Measurements from ENCODE around the gene SURF1. TPM values are rescaled to one million over a fixed set of nuclear protein-coding genes. Genes with fewer than 3 reads are reported as not detected.

The SURF1 gene
- total and polyA plus RNA-seq, 10 of the 15 experiments (the other 5 are each of a cell fraction or from before 2014, with no cell fraction given), result 17.9 to 46.4 (median 29.6) TPM

DNA sequence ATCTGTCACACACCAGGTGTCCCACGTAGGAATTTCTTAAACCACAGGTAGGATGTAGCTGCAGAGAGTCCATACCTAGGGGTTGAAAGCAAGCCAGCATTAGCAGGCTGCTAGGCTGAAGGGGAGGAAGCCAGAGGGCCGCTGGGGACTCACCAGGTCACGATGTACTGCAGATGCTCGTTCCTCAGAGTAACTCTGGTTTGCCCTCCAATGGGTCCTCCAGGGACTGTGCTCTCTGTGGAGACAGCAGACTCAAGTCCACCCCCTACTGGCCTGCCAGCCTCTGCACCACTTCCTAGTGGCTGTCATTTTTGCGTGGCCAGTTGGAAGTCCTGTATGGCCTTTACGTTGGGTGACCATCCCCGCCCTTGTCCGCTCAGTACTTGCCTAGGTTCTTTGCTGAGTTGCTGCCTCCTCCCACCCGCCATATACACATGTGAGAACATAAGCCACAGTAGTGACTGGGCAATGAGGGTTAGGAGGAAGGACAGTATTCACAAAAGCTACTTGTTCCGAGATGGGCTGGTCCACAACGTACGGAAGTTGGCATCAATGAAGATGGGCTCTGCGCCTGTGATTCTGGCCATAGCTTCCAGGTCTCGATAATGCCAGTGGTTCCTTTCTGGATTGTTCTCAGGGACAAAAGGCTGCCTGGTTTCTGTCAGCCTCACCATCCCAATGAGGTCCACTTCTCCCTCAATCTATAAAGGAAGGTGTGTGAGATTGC is 4.2 kb downstream of the SURF1 start:
- TSS peak; percentile 31 for BruUV-seq (replicated peaks)
- H4K20me1 ChIP-seq (ENCODE audit: control insufficient read depth, insufficient read depth), result no peaks in the 10 kb centered on the region; the same call in 1 of the 2 replicates
- CTCF ChIA-PET, result interaction anchor here (1.0 to 1.8 kb wide), 4 partner anchors 14 to 134 kb away, joined by 3 to 4 read pairs (median 4); no protein-coding TSS in a partner anchor
- H3K27me3 ChIP-seq (replicated peaks in 1 of 2; ENCODE audit: control insufficient read depth in 2 of 2, insufficient read depth in 2 of 2, low read length in 1 of 2), result no peaks in the 10 kb centered on the region
- intact Hi-C loops (cut with micrococcal nuclease; ENCODE audit: unreplicated experiment) (no loop called here), in situ Hi-C loops (cut with MboI) (no loop called here)
- H2AFZ ChIP-seq (ENCODE audit: control insufficient read depth, low read depth, low read length), result no peak overlapping the region
- RAD21 ChIA-PET (ENCODE audit: unreplicated experiment), result no interaction called here
- H3K9ac ChIP-seq (ENCODE audit: control insufficient read depth, insufficient read depth, low read length), result no peak overlapping the region
- POLR2A ChIA-PET, result interaction anchor here (0.7 to 0.9 kb wide), 2 partner anchors 20 to 111 kb away, joined by 3 to 4 read pairs; no protein-coding TSS in a partner anchor
- no peaks in the 10 kb centered on the region for H3K9me3 ChIP-seq (replicated peaks; ENCODE audit: control insufficient read depth, insufficient read depth, low read length)
- H3K4me2 ChIP-seq (ENCODE audit: control insufficient read depth, insufficient read depth), result no peak overlapping the region
- FAIRE-seq (no peak), DNase-seq (ENCODE audit: low read depth, low spot score) (no peak), ATAC-seq (peak; percentile 33)
- SMC1A ChIA-PET (ENCODE audit: uncharacterized antibody, unreplicated experiment), result no interaction called here
- TF ChIP-seq, protein P1, sequence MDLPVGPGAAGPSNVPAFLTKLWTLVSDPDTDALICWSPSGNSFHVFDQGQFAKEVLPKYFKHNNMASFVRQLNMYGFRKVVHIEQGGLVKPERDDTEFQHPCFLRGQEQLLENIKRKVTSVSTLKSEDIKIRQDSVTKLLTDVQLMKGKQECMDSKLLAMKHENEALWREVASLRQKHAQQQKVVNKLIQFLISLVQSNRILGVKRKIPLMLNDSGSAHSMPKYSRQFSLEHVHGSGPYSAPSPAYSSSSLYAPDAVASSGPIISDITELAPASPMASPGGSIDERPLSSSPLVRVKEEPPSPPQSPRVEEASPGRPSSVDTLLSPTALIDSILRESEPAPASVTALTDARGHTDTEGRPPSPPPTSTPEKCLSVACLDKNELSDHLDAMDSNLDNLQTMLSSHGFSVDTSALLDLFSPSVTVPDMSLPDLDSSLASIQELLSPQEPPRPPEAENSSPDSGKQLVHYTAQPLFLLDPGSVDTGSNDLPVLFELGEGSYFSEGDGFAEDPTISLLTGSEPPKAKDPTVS (IDR thresholded peaks at IDR 0.05; ENCODE audit: low read depth, low read length), result no peak
- TF ChIP-seq RUNX3 (IDR thresholded peaks at IDR 0.05; ENCODE audit: low read length) (peak; percentile 44; the same call in 1 of the 2 replicates), POU2F2 (IDR thresholded peaks at IDR 0.05; ENCODE audit: borderline replicate concordance, low read depth, low read length) (peak; percentile 10; the same call in 1 of the 3 replicates), POLR2AphosphoS2 (IDR thresholded peaks at IDR 0.05; ENCODE audit: low read depth, low read length) (peak; percentile 65; the same call in 1 of the 2 replicates), POLR2AphosphoS5 (IDR thresholded peaks at IDR 0.05; ENCODE audit: low read length) (peak; percentile 63), CBFB (IDR thresholded peaks at IDR 0.05; ENCODE audit: low read depth) (0 out of 2 replicates have a peak, but pooled peaks have one; percentile 8), CREB1 (IDR thresholded peaks at IDR 0.05; ENCODE audit: low read depth) (peak; percentile 38; the same call in 1 of the 2 replicates), ZBED1 (IDR thresholded peaks at IDR 0.05; ENCODE audit: borderline replicate concordance) (0 out of 2 replicates have a peak, but pooled peaks have one; percentile 31), SMAD5 (IDR thresholded peaks at IDR 0.05; ENCODE audit: low read depth) (peak; percentile 72), IKZF2 (IDR thresholded peaks at IDR 0.05) (no peak), YY1 (IDR thresholded peaks at IDR 0.05; ENCODE audit: low read depth, low read length) (0 out of 2 replicates have a peak, but pooled peaks have one; percentile 25), ZNF384 (IDR thresholded peaks at IDR 0.05; ENCODE audit: borderline replicate concordance, low read depth, low read length) (no peak)
- TF ChIP-seq, protein P2, sequence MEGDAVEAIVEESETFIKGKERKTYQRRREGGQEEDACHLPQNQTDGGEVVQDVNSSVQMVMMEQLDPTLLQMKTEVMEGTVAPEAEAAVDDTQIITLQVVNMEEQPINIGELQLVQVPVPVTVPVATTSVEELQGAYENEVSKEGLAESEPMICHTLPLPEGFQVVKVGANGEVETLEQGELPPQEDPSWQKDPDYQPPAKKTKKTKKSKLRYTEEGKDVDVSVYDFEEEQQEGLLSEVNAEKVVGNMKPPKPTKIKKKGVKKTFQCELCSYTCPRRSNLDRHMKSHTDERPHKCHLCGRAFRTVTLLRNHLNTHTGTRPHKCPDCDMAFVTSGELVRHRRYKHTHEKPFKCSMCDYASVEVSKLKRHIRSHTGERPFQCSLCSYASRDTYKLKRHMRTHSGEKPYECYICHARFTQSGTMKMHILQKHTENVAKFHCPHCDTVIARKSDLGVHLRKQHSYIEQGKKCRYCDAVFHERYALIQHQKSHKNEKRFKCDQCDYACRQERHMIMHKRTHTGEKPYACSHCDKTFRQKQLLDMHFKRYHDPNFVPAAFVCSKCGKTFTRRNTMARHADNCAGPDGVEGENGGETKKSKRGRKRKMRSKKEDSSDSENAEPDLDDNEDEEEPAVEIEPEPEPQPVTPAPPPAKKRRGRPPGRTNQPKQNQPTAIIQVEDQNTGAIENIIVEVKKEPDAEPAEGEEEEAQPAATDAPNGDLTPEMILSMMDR (IDR thresholded peaks at IDR 0.05 in 2 of 3, conservative IDR thresholded peaks at IDR 0.05 in 1 of 3; ENCODE audit: control insufficient read depth in 2 of 3, extremely low read depth in 1 of 3, insufficient read depth in 1 of 3, low read depth in 3 of 3, low read length in 3 of 3), result peak; percentile 51 to 79 (median 58)
- 74% methylated on average over 14 of the region's 14 CpGs for WGBS (ENCODE audit: insufficient coverage, insufficient replicate concordance, low lambda C conversion rate, missing lambda C conversion rate)
- H3K79me2 ChIP-seq (ENCODE audit: control insufficient read depth, insufficient read depth, low read length), result peaks cover 48% of the 10 kb centered on the region
- H3K4me3 ChIP-seq, result no peak overlapping the region
- no peak overlapping the region for H3K27ac ChIP-seq (ENCODE audit: control insufficient read depth, insufficient read depth)
- H3K36me3 ChIP-seq (ENCODE audit: control insufficient read depth in 2 of 2, insufficient read depth in 2 of 2, low read length in 1 of 2), result peaks cover 22 to 43% of the 10 kb centered on the region in 2 experiments
- H3K4me1 ChIP-seq (ENCODE audit: control insufficient read depth, insufficient read depth, low read length), result peaks cover 6% of the 10 kb centered on the region
